GM06990 (cell line): ENCODE results near the gene ZNF536.

Experiments used
- DNase-seq: peaks from one replicate; pipeline ENCODE4 v3.0.0-alpha.2; 2011; ENCODE audit not compliant: insufficient read length; ENCODE audit errors: extremely low read depth
- H3K27me3 ChIP-seq: replicated peaks from 2 replicates; pipeline ENCODE4 v1.6.0; 2011; ENCODE audit warnings: low read length; ENCODE audit not compliant: control insufficient read depth, insufficient read depth
- H3K36me3 ChIP-seq: 2 replicates; pipeline ENCODE4 v1.5.1; 2011; ENCODE audit warnings: low read length; ENCODE audit not compliant: control insufficient read depth, insufficient read depth
- H3K4me3 ChIP-seq: replicated peaks from 2 replicates; pipeline ENCODE4 v1.5.1; 2011; ENCODE audit warnings: low read depth, mild to moderate bottlenecking, control low read depth, low read length
- CTCF ChIP-seq: IDR thresholded peaks from 2 replicates; pipeline ENCODE4 v1.5.1; 2011; ENCODE audit warnings: low read length, control low read depth, mild to moderate bottlenecking, inconsistent platforms; ENCODE audit not compliant: insufficient read depth, poor library complexity, severe bottlenecking

The ZNF536 gene

DNA sequence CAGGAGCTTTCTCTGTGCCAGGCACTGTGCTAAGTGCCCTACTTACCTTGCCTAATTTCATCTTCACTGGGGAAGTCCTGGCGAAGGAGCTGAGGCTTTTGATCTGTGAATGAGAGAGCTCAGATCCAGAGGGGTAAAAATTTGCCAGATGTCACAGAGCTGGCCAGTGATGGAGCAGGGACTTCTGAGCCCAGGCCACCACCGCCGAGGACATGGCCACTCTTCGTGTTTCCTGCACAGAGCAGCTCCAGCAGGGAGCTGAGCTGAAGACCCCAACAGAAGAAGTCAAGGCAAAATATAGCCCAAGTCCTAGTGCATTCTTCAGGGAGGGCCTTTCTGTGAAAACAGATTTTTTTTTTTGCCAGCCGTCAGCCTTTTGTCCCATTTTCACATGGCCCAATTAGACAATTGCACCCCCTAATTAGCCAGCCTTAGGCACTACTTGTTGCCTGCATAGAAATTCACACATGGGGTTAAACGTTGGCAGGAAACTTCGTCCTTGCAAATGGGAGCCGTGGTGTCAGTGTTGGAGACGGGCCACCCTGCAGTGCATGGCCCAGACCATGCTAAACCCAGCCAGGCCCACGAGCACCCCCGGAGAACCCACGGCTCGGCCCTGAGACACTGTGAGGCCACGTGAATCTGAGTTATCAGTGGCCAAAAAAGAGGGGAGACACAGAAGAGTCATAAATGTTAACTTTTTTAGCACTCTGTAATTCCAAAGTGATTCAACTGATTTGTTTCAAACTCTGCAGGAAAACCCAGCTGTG is 7.8 kb downstream of the ZNF536 start:
- no peaks in the 10 kb centered on the region for H3K36me3 ChIP-seq
- no peak for TF ChIP-seq CTCF

DNA sequence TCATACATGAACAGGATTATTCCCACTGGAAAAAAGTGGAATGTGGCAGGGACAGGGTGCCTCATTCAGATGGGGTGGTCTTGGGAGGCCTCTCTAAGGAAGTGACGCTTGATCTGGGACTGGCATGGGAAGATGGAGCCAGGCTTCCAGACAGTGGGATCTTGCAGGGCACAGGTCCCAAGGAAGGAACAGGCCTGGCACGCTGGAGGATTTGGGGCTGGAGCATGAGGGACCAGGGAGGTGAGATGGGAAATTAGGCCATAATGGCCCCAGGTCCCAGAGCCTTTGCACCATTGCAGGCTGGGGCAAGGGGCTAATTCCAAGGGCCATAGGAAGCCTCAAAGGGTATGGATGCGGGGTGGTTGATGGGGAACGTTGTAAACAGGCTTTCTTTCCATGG is 9.2 kb downstream of the ZNF536 start:
- DNase-seq, result no peak
- TF ChIP-seq CTCF, result no peak
- no peak overlapping the region for H3K4me3 ChIP-seq
- H3K36me3 ChIP-seq, result no peaks in the 10 kb centered on the region
- no peaks in the 10 kb centered on the region; the same call in 1 of the 2 replicates for H3K27me3 ChIP-seq

More for the DNA sequence above, 7.8 kb downstream of the ZNF536 start:
- Histone ChIP-seq H3K4me3 (no peak overlapping the region), H3K27me3 (no peaks in the 10 kb centered on the region; the same call in 1 of the 2 replicates)
- DNase-seq, result no peak

- H3K36me3 ChIP-seq, result no peaks in the 10 kb centered on the region
- TF ChIP-seq CTCF, result no peak
- H3K27me3 ChIP-seq, result no peaks in the 10 kb centered on the region; the same call in 1 of the 2 replicates
- DNase-seq, result no peak
- no peak overlapping the region for H3K4me3 ChIP-seq
These were observed 13.0 kb downstream of the ZNF536 start for GRCh38 chr19:30385174-30385573.

- Histone ChIP-seq H3K36me3 (no peaks in the 10 kb centered on the region), H3K27me3 (no peaks in the 10 kb centered on the region; the same call in 1 of the 2 replicates), H3K4me3 (no peak overlapping the region)
- DNase-seq, result no peak
- no peak for TF ChIP-seq CTCF
These were observed 13.5 kb downstream of the ZNF536 start for GRCh38 chr19:30385666-30386065.

- Histone ChIP-seq H3K36me3 (no peaks in the 10 kb centered on the region), H3K27me3 (no peaks in the 10 kb centered on the region; the same call in 1 of the 2 replicates), H3K4me3 (no peak overlapping the region)
- TF ChIP-seq CTCF, result no peak
- no peak for DNase-seq
These were observed 14.5 kb downstream of the ZNF536 start for GRCh38 chr19:30386551-30387143.
